Spleen (tissue), 11 donors: ENCODE measurements around the gene PLB1. TPM values are rescaled to one million over a fixed set of nuclear protein-coding genes. Genes with fewer than 3 reads are reported as not detected.

Experiments used
- DNase-seq: peaks from one replicate; pipeline ENCODE4 v3.0.0-alpha.2; 2020
- H3K27ac ChIP-seq, 8 donors: fragments of 200-600 bp; sonication (generic) in 7 of 8; 1 replicate in 4 of 8; 2 replicates in 4 of 8; pipeline versions ENCODE4 v1.5.0 to v1.8.0; 2016 to 2021; ENCODE audit warnings: inconsistent platforms in 4 of 8, mild to moderate bottlenecking in 4 of 8, moderate library complexity in 1 of 8
- H3K27me3 ChIP-seq, 7 donors: fragments of 200-600 bp; sonication (generic) in 6 of 7; replicated peaks in 1 of 7; 1 replicate in 4 of 7; 2 replicates in 3 of 7; pipeline versions ENCODE4 v1.5.0 to v1.8.0; 2016 to 2021; ENCODE audit warnings: inconsistent platforms in 3 of 7, mild to moderate bottlenecking in 1 of 7
- H3K36me3 ChIP-seq, 6 donors: fragments of 200-600 bp; sonication (generic) in 5 of 6; 1 replicate in 4 of 6; 2 replicates in 2 of 6; pipeline versions ENCODE4 v1.5.0 to v1.8.0; 2016 to 2021; ENCODE audit warnings: inconsistent platforms in 2 of 6
- H3K4me1 ChIP-seq, 6 donors: fragments of 200-600 bp; sonication (generic) in 5 of 6; 1 replicate in 3 of 6; 2 replicates in 3 of 6; pipeline versions ENCODE4 v1.5.0 to v1.8.0; 2016 to 2021; ENCODE audit warnings: inconsistent platforms in 3 of 6
- H3K4me3 ChIP-seq, 8 donors: fragments of 200-600 bp; sonication (generic) in 7 of 8; 1 replicate in 4 of 8; 2 replicates in 4 of 8; pipeline versions ENCODE4 v1.5.0 to v1.8.0; 2016 to 2021; ENCODE audit warnings: inconsistent platforms in 4 of 8, mild to moderate bottlenecking in 4 of 8, moderate library complexity in 2 of 8
- H3K9me3 ChIP-seq, 8 donors: fragments of 200-600 bp; sonication (generic) in 7 of 8; 1 replicate in 4 of 8; 2 replicates in 4 of 8; pipeline versions ENCODE4 v1.5.0 to v1.8.0; 2016 to 2021; ENCODE audit warnings: inconsistent platforms in 4 of 8
- POLR2A ChIP-seq, 3 donors: fragments of 450-650 bp; IDR thresholded peaks; one replicate each; pipeline ENCODE4 v1.5.1; 2017; ENCODE audit warnings: antibody characterized with exemption in 3 of 3, mild to moderate bottlenecking in 1 of 3
- POLR2AphosphoS5 ChIP-seq, 3 donors: sonication (generic); formaldehyde crosslinking; IDR thresholded peaks; one replicate each; pipeline ENCODE4 v1.5.1; 2017; ENCODE audit warnings: antibody characterized with exemption in 3 of 3
- WGBS, 5 donors: extraction: QIAGEN DNeasy Blood & Tissue Kit in 3 of 5; methylation state at CpG; one replicate each; pipeline versions ENCODE4 v1.1.5 to v1.1.7; 2013 to 2018; 5-methylcytosine and 5-hydroxymethylcytosine counted together
- intact Hi-C: fragments of 100-400 bp; cut with DNase I; formaldehyde crosslinking; loops from one replicate; pipeline ENCODE4 v1.15.0; 2023; ENCODE audit warnings: low total_unique reads
- polyA plus RNA-seq, 3 donors: library from polyadenylated mRNA; stranded (reverse); fragments of 200-250 nt; gene quantifications; one replicate each; pipeline ENCODE4 v1.2.1, GENCODE V29; 2013
- total RNA-seq, 7 donors: library from RNA; depleted of rRNA in 3 of 7; stranded (reverse); fragments of >200 nt in 3 of 7; fragmentation: NEBNext Ultra II Directional in 4 of 7; extraction: Animal tissue kit (Norgen Biotek cat#: 25700) in 4 of 7; gene quantifications; one replicate each; pipeline versions ENCODE4 v1.1.0 to v1.2.1, GENCODE V29; 2016 to 2021
- TF ChIP-seq, protein P1 (sequence below), 11 experiments: fragments of 200-600 bp in 7 of 11; fragments of 450-650 bp in 4 of 11; sonication (generic) in 4 of 11; IDR thresholded peaks in 8 of 11; conservative IDR thresholded peaks in 3 of 11; 1 replicate in 7 of 11; 2 replicates in 4 of 11; pipeline versions ENCODE4 v1.4.0 to v1.8.0; 2016 to 2021; ENCODE audit warnings: antibody characterized with exemption in 11 of 11, inconsistent platforms in 4 of 11, mild to moderate bottlenecking in 1 of 11
- donor health status: healthy with polysubstance abuse.
- donor health status: DM: no; HTN: no; CAD: no; lungs with moderate emphysema.
- donor health status: DM: no; HTN: no; CAD: no.
- donor health status: Bipolar disorder and iron deficiency.
- donor health status: healthy.
- donor health status: DM: no; HTN: no; CAD: no.
- donor health status: DM: yes; HTN: yes; CAD: no.

The PLB1 gene
- total and polyA plus RNA-seq, 10 donors, result 3.8 to 45.7 (median 13.9) TPM

GRCh38 chr2:28582595-28582994 is 86.7 kb downstream of the PLB1 start:
- H3K4me3 ChIP-seq, result no peak overlapping the region
- H3K27me3 ChIP-seq, result no peaks in the 10 kb centered on the region
- no peaks in the 10 kb centered on the region for H3K36me3 ChIP-seq
- no peak overlapping the region for H3K27ac ChIP-seq
- no peak for DNase-seq
- no peaks in the 10 kb centered on the region for H3K9me3 ChIP-seq
- H3K4me1 ChIP-seq, result peaks cover 3 to 28% (median 17%) of the 10 kb centered on the region in 6 donors
- intact Hi-C loops, result no loop called here
- TF ChIP-seq POLR2AphosphoS5 (IDR thresholded peaks at IDR 0.05), result no peak
- TF ChIP-seq, protein P1, sequence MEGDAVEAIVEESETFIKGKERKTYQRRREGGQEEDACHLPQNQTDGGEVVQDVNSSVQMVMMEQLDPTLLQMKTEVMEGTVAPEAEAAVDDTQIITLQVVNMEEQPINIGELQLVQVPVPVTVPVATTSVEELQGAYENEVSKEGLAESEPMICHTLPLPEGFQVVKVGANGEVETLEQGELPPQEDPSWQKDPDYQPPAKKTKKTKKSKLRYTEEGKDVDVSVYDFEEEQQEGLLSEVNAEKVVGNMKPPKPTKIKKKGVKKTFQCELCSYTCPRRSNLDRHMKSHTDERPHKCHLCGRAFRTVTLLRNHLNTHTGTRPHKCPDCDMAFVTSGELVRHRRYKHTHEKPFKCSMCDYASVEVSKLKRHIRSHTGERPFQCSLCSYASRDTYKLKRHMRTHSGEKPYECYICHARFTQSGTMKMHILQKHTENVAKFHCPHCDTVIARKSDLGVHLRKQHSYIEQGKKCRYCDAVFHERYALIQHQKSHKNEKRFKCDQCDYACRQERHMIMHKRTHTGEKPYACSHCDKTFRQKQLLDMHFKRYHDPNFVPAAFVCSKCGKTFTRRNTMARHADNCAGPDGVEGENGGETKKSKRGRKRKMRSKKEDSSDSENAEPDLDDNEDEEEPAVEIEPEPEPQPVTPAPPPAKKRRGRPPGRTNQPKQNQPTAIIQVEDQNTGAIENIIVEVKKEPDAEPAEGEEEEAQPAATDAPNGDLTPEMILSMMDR (IDR thresholded peaks at IDR 0.05 in 8 of 11, conservative IDR thresholded peaks at IDR 0.05 in 3 of 11), result no peak
- TF ChIP-seq POLR2A (IDR thresholded peaks at IDR 0.05), result no peak
- 83 to 95% (median 89%) methylated on average over 5 of the region's 5 CpGs for WGBS, 5 donors

GRCh38 chr2:28583899-28584553 is 88.2 kb downstream of the PLB1 start:
- intact Hi-C loops, result no loop called here
- TF ChIP-seq, protein P1 (IDR thresholded peaks at IDR 0.05 in 8 of 11, conservative IDR thresholded peaks at IDR 0.05 in 3 of 11), result no peak
- TF ChIP-seq POLR2A (IDR thresholded peaks at IDR 0.05), result no peak
- TF ChIP-seq POLR2AphosphoS5 (IDR thresholded peaks at IDR 0.05), result no peak
- Histone ChIP-seq H3K4me3 (no peak overlapping the region), H3K27me3 (no peaks in the 10 kb centered on the region), H3K36me3 (no peaks in the 10 kb centered on the region), H3K4me1 (peaks cover 5 to 41% (median 28%) of the 10 kb centered on the region in 6 donors), H3K9me3 (no peaks in the 10 kb centered on the region), H3K27ac (peak overlapping the region in 3 of 8 donors; percentile 20 to 36 (median 24))
- no peak for DNase-seq
- WGBS, 5 donors, result 40 to 52% (median 47%) methylated on average over 10 of the region's 10 CpGs

DNA sequence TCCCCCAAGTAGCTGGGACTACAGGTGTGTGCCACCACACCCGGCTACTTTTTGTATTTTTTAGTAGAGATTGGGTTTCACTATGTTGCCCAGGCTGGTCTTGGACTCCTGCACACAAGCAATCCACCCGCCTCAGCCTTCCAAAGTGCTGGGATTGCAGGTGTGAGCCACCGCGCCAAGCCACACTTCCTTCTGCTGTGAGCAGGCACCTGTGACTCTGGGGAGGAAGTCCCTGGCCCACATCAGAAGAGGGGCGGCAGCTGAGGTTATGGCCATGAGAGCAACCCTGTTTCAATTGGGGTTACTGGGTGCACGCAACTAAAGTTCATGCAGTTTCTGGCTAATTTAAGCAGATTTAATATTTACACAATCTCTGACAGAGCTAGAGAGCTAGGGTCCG is 91.0 kb downstream of the PLB1 start:
- no peaks in the 10 kb centered on the region for H3K36me3 ChIP-seq
- 43 to 59% (median 48%) methylated on average over 4 to 7 of the region's 7 CpGs for WGBS, 5 donors
- intact Hi-C loops, result no loop called here
- no peak overlapping the region for H3K27ac ChIP-seq
- no peaks in the 10 kb centered on the region for H3K9me3 ChIP-seq
- no peak overlapping the region for H3K4me3 ChIP-seq
- TF ChIP-seq POLR2AphosphoS5 (IDR thresholded peaks at IDR 0.05) (peak in 1 of 3 donors; percentile 30), POLR2A (IDR thresholded peaks at IDR 0.05) (no peak)
- TF ChIP-seq, protein P1 (IDR thresholded peaks at IDR 0.05 in 8 of 11, conservative IDR thresholded peaks at IDR 0.05 in 3 of 11), result no peak
- no peaks in the 10 kb centered on the region for H3K27me3 ChIP-seq
- peaks cover 5 to 41% (median 28%) of the 10 kb centered on the region in 6 donors for H3K4me1 ChIP-seq
- no peak for DNase-seq

- 70 to 82% (median 78%) methylated on average over 15 of the region's 15 CpGs for WGBS, 5 donors
- DNase-seq, result peak; percentile 45
- peak overlapping the region in 5 of 8 donors; percentile 2 to 83 (median 73) for H3K27ac ChIP-seq
- TF ChIP-seq, protein P1 (IDR thresholded peaks at IDR 0.05 in 8 of 11, conservative IDR thresholded peaks at IDR 0.05 in 3 of 11), result no peak
- TF ChIP-seq POLR2AphosphoS5 (IDR thresholded peaks at IDR 0.05) (no peak), POLR2A (IDR thresholded peaks at IDR 0.05) (no peak)
- peak overlapping the region in 1 of 8 donors; percentile 7 for H3K4me3 ChIP-seq
- no peaks in the 10 kb centered on the region for H3K27me3 ChIP-seq
- intact Hi-C loops, result no loop called here
- no peaks in the 10 kb centered on the region for H3K36me3 ChIP-seq
- H3K4me1 ChIP-seq, result peaks cover 5 to 41% (median 28%) of the 10 kb centered on the region in 6 donors
- no peaks in the 10 kb centered on the region for H3K9me3 ChIP-seq
Observed at GRCh38 chr2:28587526-28588291, 91.8 kb downstream of the PLB1 start.
